ENCODE results near the gene CDH4.
"Not testable (repeated sequence)": the region's sequence is repeated elsewhere in the genome, so short reads cannot be mapped to it uniquely, and the experiment has no call there.

Gene CDH4

DNA sequence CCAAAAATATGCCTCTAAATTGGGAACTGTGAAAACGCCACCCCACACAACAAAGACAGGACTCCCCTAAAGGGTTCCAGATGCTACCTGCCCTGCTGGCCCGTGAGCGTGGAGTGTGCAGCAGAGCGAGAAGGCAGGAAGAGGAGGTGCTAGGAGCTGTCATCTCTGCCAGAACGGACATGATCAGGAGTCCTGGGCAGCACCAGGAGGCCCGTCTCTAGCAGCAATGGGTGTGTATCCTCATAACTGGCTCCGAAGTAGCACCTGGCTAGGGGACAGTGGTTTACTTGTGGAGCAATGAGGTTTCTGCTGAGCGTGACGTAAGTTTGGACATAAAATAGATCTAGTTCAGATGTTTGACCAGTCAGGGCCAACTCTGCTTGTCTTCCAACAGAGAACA is 226.0 kb downstream of the CDH4 start:
- Mint-ChIP-seq H3K4me1 (no peaks in the 10 kb centered on the region), H3K4me3 (no peak overlapping the region), H3K9me3 (peaks cover 11% of the 10 kb centered on the region), H3K27ac (ENCODE audit: low read depth) (no peak overlapping the region), H3K36me3 (ENCODE audit: insufficient read depth) (peaks cover 2% of the 10 kb centered on the region), H3K27me3 (peaks cover 51% of the 10 kb centered on the region)
- no peak for ATAC-seq (replicated peaks; ENCODE audit: extremely low read depth, poor library complexity, severe bottlenecking)
- DNase-seq (ENCODE audit: low spot score in 2 of 2): no peak

- Mint-ChIP-seq H3K36me3 (ENCODE audit: insufficient read depth) (peaks cover 2% of the 10 kb centered on the region), H3K4me1 (no peaks in the 10 kb centered on the region), H3K9me3 (peaks cover 11% of the 10 kb centered on the region), H3K4me3 (no peak overlapping the region), H3K27me3 (peaks cover 51% of the 10 kb centered on the region), H3K27ac (ENCODE audit: low read depth) (no peak overlapping the region)
- no peak for DNase-seq (ENCODE audit: low spot score in 2 of 2)
- no peak for ATAC-seq (replicated peaks; ENCODE audit: extremely low read depth, poor library complexity, severe bottlenecking)
These were observed 226.7 kb downstream of the CDH4 start for GRCh38 chr20:61478611-61479305.

GRCh38 chr20:61479433-61479832 is 227.4 kb downstream of the CDH4 start:
- Mint-ChIP-seq H3K9me3 (peaks cover 11% of the 10 kb centered on the region), H3K27me3 (peaks cover 51% of the 10 kb centered on the region)
- not testable (repeated sequence) for H3K4me3 Mint-ChIP-seq; H3K4me1 Mint-ChIP-seq; H3K36me3 Mint-ChIP-seq (ENCODE audit: insufficient read depth); H3K27ac Mint-ChIP-seq (ENCODE audit: low read depth); ATAC-seq (replicated peaks; ENCODE audit: extremely low read depth, poor library complexity, severe bottlenecking); DNase-seq (ENCODE audit: low spot score in 2 of 2)

DNA sequence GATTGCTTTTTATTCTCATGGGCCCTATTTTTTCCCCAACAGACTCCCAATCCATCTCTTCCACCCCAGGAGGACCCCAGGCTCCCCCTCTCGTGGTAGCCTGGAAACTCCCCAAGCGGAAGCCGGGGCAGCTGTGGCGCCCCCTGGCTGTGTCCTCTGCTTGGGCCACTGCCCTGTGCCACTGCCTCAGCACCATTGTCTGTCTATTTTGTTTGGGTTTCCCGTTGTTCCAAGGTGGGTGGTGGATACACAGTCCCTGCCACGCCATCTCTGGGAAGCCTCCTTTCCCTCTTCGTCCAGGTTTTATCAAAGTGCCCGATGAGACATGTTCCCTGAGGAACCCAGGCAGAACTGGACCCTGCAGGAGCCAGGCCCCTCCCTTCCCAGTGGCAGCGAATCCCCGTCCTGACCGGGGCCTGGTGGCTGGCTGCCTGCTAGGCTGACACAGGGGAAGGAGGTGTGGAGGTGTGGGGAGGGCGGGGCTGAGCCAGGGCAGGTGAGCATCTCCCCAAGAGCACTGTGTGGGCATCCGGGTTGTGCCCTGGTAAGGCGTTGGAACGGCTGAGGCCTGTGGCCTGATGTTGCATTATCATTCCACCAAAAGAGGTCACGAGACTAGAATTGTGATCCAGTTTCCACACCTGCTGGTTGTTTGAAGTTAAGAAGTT is 228.2 kb downstream of the CDH4 start:
- H3K36me3 Mint-ChIP-seq (ENCODE audit: insufficient read depth): peaks cover 2% of the 10 kb centered on the region
- H3K27me3 Mint-ChIP-seq: peaks cover 49% of the 10 kb centered on the region
- no peak overlapping the region for H3K27ac Mint-ChIP-seq (ENCODE audit: low read depth)
- H3K9me3 Mint-ChIP-seq: peaks cover 11% of the 10 kb centered on the region
- no peaks in the 10 kb centered on the region for H3K4me1 Mint-ChIP-seq
- ATAC-seq (replicated peaks; ENCODE audit: extremely low read depth, poor library complexity, severe bottlenecking) (no peak), DNase-seq (ENCODE audit: low spot score in 2 of 2) (no peak)
- H3K4me3 Mint-ChIP-seq: no peak overlapping the region

- no peak for DNase-seq (ENCODE audit: low spot score in 2 of 2)
- no peak overlapping the region for H3K4me3 Mint-ChIP-seq
- no peak overlapping the region for H3K27ac Mint-ChIP-seq (ENCODE audit: low read depth)
- H3K9me3 Mint-ChIP-seq: peaks cover 11% of the 10 kb centered on the region
- H3K27me3 Mint-ChIP-seq: peaks cover 30% of the 10 kb centered on the region
- H3K4me1 Mint-ChIP-seq: no peaks in the 10 kb centered on the region
- peaks cover 2% of the 10 kb centered on the region for H3K36me3 Mint-ChIP-seq (ENCODE audit: insufficient read depth)
- no peak for ATAC-seq (replicated peaks; ENCODE audit: extremely low read depth, poor library complexity, severe bottlenecking)
These were observed 230.2 kb downstream of the CDH4 start for GRCh38 chr20:61482056-61482887.

DNA sequence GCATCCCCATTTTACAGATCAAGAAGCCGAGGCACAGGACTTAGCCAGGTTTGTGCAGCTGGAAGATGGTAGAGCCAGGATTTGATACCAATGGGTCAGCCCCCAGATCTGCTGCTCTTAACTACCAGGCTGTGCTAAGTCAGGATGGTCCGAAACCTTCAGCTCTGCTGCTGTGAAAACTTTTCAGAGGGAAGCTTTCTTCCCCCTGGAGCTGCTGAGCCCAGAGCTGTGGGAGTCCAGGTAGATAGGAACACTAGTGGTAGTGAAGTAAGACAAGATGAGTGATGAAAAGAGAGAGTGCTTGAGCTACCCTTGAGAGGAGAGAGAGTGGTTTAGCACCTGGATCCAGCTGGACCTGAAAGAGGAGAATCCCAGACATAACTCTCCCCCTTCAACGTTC is 230.8 kb downstream of the CDH4 start:
- no peak overlapping the region for H3K27ac Mint-ChIP-seq (ENCODE audit: low read depth)
- no peak for DNase-seq (ENCODE audit: low spot score in 2 of 2)
- no peak for ATAC-seq (replicated peaks; ENCODE audit: extremely low read depth, poor library complexity, severe bottlenecking)
- no peaks in the 10 kb centered on the region for H3K4me1 Mint-ChIP-seq
- peaks cover 23% of the 10 kb centered on the region for H3K27me3 Mint-ChIP-seq
- H3K36me3 Mint-ChIP-seq (ENCODE audit: insufficient read depth): peaks cover 2% of the 10 kb centered on the region
- H3K4me3 Mint-ChIP-seq: no peak overlapping the region
- peaks cover 11% of the 10 kb centered on the region for H3K9me3 Mint-ChIP-seq

DNA sequence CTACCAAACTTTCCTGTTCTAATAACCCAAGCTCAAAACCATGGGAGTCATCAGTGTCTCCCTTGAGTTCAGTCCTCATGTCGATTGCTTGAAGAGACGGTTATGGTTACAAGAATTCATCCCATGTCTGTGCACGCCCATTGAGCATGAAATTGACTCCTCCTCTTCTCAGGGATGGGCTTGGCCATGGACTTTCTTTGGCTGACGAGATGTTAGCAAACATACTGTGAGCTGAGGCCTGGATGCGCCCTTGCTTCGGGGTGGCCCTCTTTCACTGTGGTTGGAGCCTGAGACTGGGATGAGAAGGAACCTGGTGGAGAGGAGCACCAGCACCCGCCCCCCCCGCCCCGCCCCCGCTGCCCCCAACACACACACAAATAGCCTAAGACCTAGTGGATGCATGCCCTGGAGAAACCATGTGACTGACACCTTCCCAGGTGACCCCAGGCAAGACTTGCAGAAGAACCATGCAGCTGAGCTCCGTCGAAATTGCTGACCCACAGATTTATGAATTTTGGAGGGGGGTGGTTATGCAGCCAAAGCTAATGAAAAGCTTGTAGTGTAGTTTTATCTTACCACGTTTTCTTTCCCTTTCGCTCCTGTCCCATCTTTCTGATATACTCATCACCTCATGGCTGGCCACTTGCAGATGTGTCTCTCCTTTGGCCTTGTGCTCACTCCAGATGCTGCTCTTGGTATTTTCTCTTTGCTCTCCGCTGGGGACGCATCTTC is 231.4 kb downstream of the CDH4 start:
- peaks cover 17% of the 10 kb centered on the region for H3K27me3 Mint-ChIP-seq
- H3K9me3 Mint-ChIP-seq: peaks cover 7% of the 10 kb centered on the region
- H3K4me3 Mint-ChIP-seq: no peak overlapping the region
- H3K27ac Mint-ChIP-seq (ENCODE audit: low read depth): no peak overlapping the region
- DNase-seq (ENCODE audit: low spot score in 2 of 2) (no peak), ATAC-seq (replicated peaks; ENCODE audit: extremely low read depth, poor library complexity, severe bottlenecking) (no peak)
- peaks cover 2% of the 10 kb centered on the region for H3K36me3 Mint-ChIP-seq (ENCODE audit: insufficient read depth)
- no peaks in the 10 kb centered on the region for H3K4me1 Mint-ChIP-seq

DNA sequence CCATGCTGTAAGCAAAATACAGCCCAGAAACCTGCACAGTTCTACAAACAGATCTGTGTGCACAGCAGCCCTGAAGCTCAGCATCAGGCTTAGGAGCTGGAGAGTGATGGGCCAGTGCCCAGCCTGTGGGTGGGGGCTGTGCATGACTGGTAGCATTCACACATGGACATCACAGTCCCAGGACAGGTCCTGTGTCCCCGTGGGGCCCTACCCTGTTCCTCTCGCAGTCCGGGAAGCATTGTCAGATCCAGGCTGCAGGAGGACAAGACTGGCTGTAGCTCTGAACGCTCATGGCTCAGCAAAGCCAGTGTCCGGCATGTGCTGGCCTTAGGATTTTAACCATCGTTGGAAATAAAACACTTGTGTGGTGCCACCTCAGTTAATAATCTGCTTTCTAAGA is 234.1 kb downstream of the CDH4 start:
- Mint-ChIP-seq H3K36me3 (ENCODE audit: insufficient read depth) (peaks cover 2% of the 10 kb centered on the region), H3K4me3 (no peak overlapping the region), H3K4me1 (no peaks in the 10 kb centered on the region), H3K27ac (ENCODE audit: low read depth) (no peak overlapping the region), H3K27me3 (no peaks in the 10 kb centered on the region), H3K9me3 (no peaks in the 10 kb centered on the region)
- no peak for ATAC-seq (replicated peaks; ENCODE audit: extremely low read depth, poor library complexity, severe bottlenecking)
- no peak for DNase-seq (ENCODE audit: low spot score in 2 of 2)

DNA sequence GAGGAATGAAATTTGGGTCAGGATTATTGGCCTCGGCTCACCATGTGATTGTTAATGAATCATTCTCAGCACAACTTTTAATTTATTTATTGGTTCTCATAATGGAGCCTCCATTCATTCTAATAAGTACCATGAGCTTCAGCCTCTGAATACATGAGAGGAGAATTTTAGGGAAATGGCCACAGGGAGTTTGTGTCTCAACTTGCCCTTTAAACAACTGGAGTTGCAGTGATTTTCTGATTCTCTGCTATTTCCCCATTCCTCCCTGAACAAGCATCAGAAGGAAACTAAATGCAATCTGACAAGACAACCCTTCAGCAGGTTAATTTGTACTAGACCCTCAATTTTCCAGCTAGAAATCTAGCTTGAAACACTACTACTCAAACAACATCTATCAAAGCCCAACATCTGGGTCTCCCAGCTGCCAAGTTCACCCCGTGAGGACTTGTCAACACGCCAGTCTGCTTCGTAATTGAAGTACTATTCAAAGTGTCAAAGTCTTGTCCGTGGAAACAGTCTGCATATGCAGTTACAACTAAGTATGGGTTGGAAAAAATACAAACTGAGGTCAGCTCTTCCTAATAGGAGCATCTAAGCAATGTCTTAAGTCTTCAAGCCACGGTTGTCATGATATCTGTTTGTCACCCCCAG is 235.4 kb downstream of the CDH4 start:
- H3K36me3 Mint-ChIP-seq (ENCODE audit: insufficient read depth): peaks cover 1% of the 10 kb centered on the region
- no peaks in the 10 kb centered on the region for H3K4me1 Mint-ChIP-seq
- ATAC-seq (replicated peaks; ENCODE audit: extremely low read depth, poor library complexity, severe bottlenecking) (no peak), DNase-seq (ENCODE audit: low spot score in 2 of 2) (no peak)
- no peaks in the 10 kb centered on the region for H3K27me3 Mint-ChIP-seq
- H3K4me3 Mint-ChIP-seq: no peak overlapping the region
- no peaks in the 10 kb centered on the region for H3K9me3 Mint-ChIP-seq
- H3K27ac Mint-ChIP-seq (ENCODE audit: low read depth): no peak overlapping the region

GRCh38 chr20:61487997-61488371 is 235.9 kb downstream of the CDH4 start:
- Mint-ChIP-seq H3K4me3 (no peak overlapping the region), H3K36me3 (ENCODE audit: insufficient read depth) (no peaks in the 10 kb centered on the region), H3K27me3 (no peaks in the 10 kb centered on the region), H3K27ac (ENCODE audit: low read depth) (no peak overlapping the region), H3K9me3 (no peaks in the 10 kb centered on the region), H3K4me1 (no peaks in the 10 kb centered on the region)
- DNase-seq (ENCODE audit: low spot score in 2 of 2) (no peak), ATAC-seq (replicated peaks; ENCODE audit: extremely low read depth, poor library complexity, severe bottlenecking) (no peak)

DNA sequence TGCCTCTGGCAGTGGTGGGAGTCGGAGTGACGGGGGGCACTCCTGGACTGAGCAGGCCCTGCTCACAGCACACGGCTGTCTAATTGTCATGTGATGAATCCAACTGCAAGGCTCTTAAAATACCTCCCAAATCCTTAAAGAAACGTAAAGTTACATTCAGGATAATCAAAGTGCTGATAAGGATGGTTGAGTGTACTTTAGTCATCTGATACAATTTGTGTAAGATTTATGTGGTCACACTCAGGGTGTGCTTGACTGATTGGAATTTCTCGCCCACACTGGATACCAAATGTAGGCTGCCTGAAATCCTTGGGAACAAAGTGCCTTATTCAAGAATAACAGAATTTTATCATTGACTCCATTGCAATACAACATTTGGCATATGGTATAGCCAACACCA is 238.7 kb downstream of the CDH4 start:
- Mint-ChIP-seq H3K4me3 (no peak overlapping the region), H3K27ac (ENCODE audit: low read depth) (no peak overlapping the region), H3K36me3 (ENCODE audit: insufficient read depth) (no peaks in the 10 kb centered on the region), H3K9me3 (no peaks in the 10 kb centered on the region), H3K4me1 (no peaks in the 10 kb centered on the region), H3K27me3 (no peaks in the 10 kb centered on the region)
- no peak for ATAC-seq (replicated peaks; ENCODE audit: extremely low read depth, poor library complexity, severe bottlenecking)
- no peak for DNase-seq (ENCODE audit: low spot score in 2 of 2)

GRCh38 chr20:61492065-61492464 is 240.0 kb downstream of the CDH4 start:
- DNase-seq (ENCODE audit: low spot score in 2 of 2) (no peak), ATAC-seq (replicated peaks; ENCODE audit: extremely low read depth, poor library complexity, severe bottlenecking) (no peak)
- H3K4me1 Mint-ChIP-seq: no peaks in the 10 kb centered on the region
- no peak overlapping the region for H3K4me3 Mint-ChIP-seq
- no peaks in the 10 kb centered on the region for H3K9me3 Mint-ChIP-seq
- H3K36me3 Mint-ChIP-seq (ENCODE audit: insufficient read depth): no peaks in the 10 kb centered on the region
- peaks cover 8% of the 10 kb centered on the region for H3K27me3 Mint-ChIP-seq
- no peak overlapping the region for H3K27ac Mint-ChIP-seq (ENCODE audit: low read depth)

Measured in central memory CD8-positive, alpha-beta T cell (primary cell).